Stomach (tissue), 4 donors: Measurements from ENCODE around the gene CARD14.

Experiments used
- POLR2A ChIP-seq, 4 donors: fragments of 450-650 bp; IDR thresholded peaks; one replicate each; pipeline ENCODE4 v1.6.1; 2016; ENCODE audit warnings: antibody characterized with exemption in 4 of 4, control low read depth in 2 of 4, mild to moderate bottlenecking in 1 of 4, moderate library complexity in 1 of 4
- TF ChIP-seq, protein P1 (sequence below), 7 experiments: fragments of 450-650 bp in 4 of 7; fragments of 200-600 bp in 3 of 7; sonication (generic) in 3 of 7; IDR thresholded peaks; one replicate each; pipeline ENCODE4 v1.5.1; 2016 to 2019; ENCODE audit warnings: antibody characterized with exemption in 7 of 7, control low read depth in 2 of 7, mild to moderate bottlenecking in 1 of 7

GRCh38 chr17:80184423-80184714 lies 14.5 kb downstream of the CARD14 start:
- TF ChIP-seq, protein P1, sequence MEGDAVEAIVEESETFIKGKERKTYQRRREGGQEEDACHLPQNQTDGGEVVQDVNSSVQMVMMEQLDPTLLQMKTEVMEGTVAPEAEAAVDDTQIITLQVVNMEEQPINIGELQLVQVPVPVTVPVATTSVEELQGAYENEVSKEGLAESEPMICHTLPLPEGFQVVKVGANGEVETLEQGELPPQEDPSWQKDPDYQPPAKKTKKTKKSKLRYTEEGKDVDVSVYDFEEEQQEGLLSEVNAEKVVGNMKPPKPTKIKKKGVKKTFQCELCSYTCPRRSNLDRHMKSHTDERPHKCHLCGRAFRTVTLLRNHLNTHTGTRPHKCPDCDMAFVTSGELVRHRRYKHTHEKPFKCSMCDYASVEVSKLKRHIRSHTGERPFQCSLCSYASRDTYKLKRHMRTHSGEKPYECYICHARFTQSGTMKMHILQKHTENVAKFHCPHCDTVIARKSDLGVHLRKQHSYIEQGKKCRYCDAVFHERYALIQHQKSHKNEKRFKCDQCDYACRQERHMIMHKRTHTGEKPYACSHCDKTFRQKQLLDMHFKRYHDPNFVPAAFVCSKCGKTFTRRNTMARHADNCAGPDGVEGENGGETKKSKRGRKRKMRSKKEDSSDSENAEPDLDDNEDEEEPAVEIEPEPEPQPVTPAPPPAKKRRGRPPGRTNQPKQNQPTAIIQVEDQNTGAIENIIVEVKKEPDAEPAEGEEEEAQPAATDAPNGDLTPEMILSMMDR (IDR thresholded peaks at IDR 0.05): no peak
- no peak for TF ChIP-seq POLR2A (IDR thresholded peaks at IDR 0.05)
